Natural killer cell (primary cell): ENCODE results near the gene PSMB1. TPM values are rescaled to one million over a fixed set of nuclear protein-coding genes. Genes with fewer than 3 reads are reported as not detected.

Source experiments
- ATAC-seq, 3 donors: fragments of 150-1000 bp in 2 of 3; fragments of 200-7000 bp in 1 of 3; cut with Tn5 transposase; 1 replicate in 1 of 3; 2 replicates in 2 of 3; pipeline ENCODE4 v1.10.0; 2021; ENCODE audit warnings: mild to moderate bottlenecking in 2 of 3, moderate library complexity in 2 of 3
- DNase-seq, 2 donors: peaks; one replicate each; pipeline versions ENCODE4 v3.0.0 to v3.0.0-alpha.2; 2013 to 2021; ENCODE audit warnings: mixed read lengths in 1 of 2
- H3K27ac ChIP-seq: one replicate; pipeline ENCODE4 v1.5.1; 2013; ENCODE audit warnings: mild to moderate bottlenecking, low read length
- H3K27me3 ChIP-seq: one replicate; pipeline ENCODE4 v1.6.1; 2013; ENCODE audit warnings: low read length; ENCODE audit not compliant: control insufficient read depth, insufficient read depth
- H3K36me3 ChIP-seq: one replicate; pipeline ENCODE4 v1.6.1; 2013; ENCODE audit warnings: low read length; ENCODE audit not compliant: control insufficient read depth, insufficient read depth
- H3K4me1 ChIP-seq: one replicate; pipeline ENCODE4 v1.6.1; 2013; ENCODE audit warnings: low read length; ENCODE audit not compliant: control insufficient read depth, insufficient read depth
- H3K4me3 ChIP-seq: one replicate; pipeline ENCODE4 v1.5.1; 2013; ENCODE audit warnings: low read length
- H3K9me3 ChIP-seq: one replicate; pipeline ENCODE4 v1.6.1; 2013; ENCODE audit warnings: low read length; ENCODE audit not compliant: control insufficient read depth, insufficient read depth
- H3K27ac Mint-ChIP-seq, 2 donors: one replicate each; pipeline ENCODE4 v1.8.0; 2022; ENCODE audit warnings: mild to moderate bottlenecking in 2 of 2, mixed read lengths in 2 of 2, moderate library complexity in 1 of 2
- H3K27me3 Mint-ChIP-seq, 2 donors: one replicate each; pipeline ENCODE4 v1.8.0; 2022; ENCODE audit warnings: low read depth in 2 of 2, mixed read lengths in 2 of 2
- H3K36me3 Mint-ChIP-seq: one replicate; pipeline ENCODE4 v1.8.0; 2022; ENCODE audit warnings: mixed read lengths
- H3K4me1 Mint-ChIP-seq, 2 donors: one replicate each; pipeline ENCODE4 v1.8.0; 2022; ENCODE audit warnings: mixed read lengths in 2 of 2
- H3K4me3 Mint-ChIP-seq: one replicate; pipeline ENCODE4 v1.8.0; 2022; ENCODE audit warnings: mild to moderate bottlenecking, moderate library complexity, mixed read lengths
- H3K9me3 Mint-ChIP-seq, 2 donors: one replicate each; pipeline ENCODE4 v1.8.0; 2022; ENCODE audit warnings: mixed read lengths in 2 of 2
- CTCF ChIP-seq: fragments of 200-600 bp; IDR thresholded peaks from one replicate; pipeline ENCODE4 v1.8.0; 2022; ENCODE audit warnings: antibody characterized with exemption
- WGBS: methylation state at CpG from one replicate; pipeline ENCODE4 v1.1.7; 2013; ENCODE audit warnings: missing lambda C conversion rate; ENCODE audit not compliant: insufficient coverage; 5-methylcytosine and 5-hydroxymethylcytosine counted together
- intact Hi-C: fragments of 100-400 bp; cut with micrococcal nuclease; formaldehyde crosslinking; loops from one replicate; pipeline ENCODE4 v1.14.2; 2022
- total RNA-seq, 4 donors: library from RNA; stranded (reverse); fragments of 120-200 nt in 1 of 4; gene quantifications; one replicate each; pipeline versions ENCODE4 v1.2.3 to v1.2.4, GENCODE V29; 2013 to 2022

PSMB1 gene
- total RNA-seq, 3 donors from 2014 or later (not counting 1 experiment from before 2014, with no cell fraction given) = 102 to 129 (median 103) TPM

DNA sequence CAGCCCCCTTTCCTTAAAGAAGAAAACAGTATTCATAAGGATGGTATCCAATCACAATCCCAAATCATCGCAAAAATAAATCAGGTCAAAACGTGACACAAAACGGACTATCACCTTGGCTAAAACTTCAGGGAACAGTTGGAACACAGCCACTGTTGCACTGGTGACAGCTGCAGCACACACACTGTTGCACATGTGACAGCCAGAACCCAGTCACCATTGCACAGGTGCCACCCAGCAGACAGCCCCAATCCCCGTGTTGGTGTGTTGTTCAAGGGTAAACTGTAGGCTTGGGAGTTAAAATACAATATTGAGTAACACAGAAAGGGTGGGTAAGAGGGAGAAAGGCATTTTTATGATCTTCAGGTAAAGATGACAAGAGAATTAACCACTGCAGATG lies 15.8 kb downstream of the PSMB1 start:
- no peaks in the 10 kb centered on the region for H3K27me3 ChIP-seq
- H3K4me1 ChIP-seq = no peaks in the 10 kb centered on the region
- H3K36me3 ChIP-seq = peaks cover 88% of the 10 kb centered on the region
- no peak overlapping the region for H3K27ac ChIP-seq
- TF ChIP-seq CTCF = no peak
- WGBS = 95% methylated on average over 4 of the region's 4 CpGs
- peaks cover 42% of the 10 kb centered on the region for H3K36me3 Mint-ChIP-seq
- DNase-seq (no peak), ATAC-seq (no peak)
- H3K9me3 Mint-ChIP-seq = no peaks in the 10 kb centered on the region
- H3K4me3 Mint-ChIP-seq = no peak overlapping the region
- no peaks in the 10 kb centered on the region for H3K9me3 ChIP-seq
- H3K27ac Mint-ChIP-seq = peak overlapping the region in 1 of 2 donors; percentile 69
- H3K4me3 ChIP-seq = no peak overlapping the region
- H3K4me1 Mint-ChIP-seq = peaks cover 21 to 25% of the 10 kb centered on the region in 2 donors
- H3K27me3 Mint-ChIP-seq = no peaks in the 10 kb centered on the region
- intact Hi-C loops = no loop called here

DNA sequence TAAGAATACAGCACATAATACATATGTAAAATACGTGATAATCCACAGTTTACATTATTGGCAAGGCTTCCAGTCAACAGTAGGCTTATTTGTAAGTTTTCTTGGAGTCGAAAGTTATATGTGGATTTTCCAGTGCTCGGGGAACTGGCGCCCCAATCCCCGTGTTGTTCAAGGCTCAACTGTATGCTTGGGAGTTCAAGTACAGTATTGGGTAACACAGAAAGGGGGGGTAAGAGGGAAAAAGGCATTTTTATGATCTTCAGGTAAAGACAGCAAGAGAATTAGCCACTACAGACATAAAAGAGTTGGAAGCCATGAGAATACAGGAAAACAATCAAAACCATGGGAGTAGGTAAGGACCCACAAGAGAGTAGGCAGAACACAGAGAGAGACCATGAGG lies 16.4 kb downstream of the PSMB1 start:
- Histone ChIP-seq H3K27me3 (no peaks in the 10 kb centered on the region), H3K27ac (no peak overlapping the region), H3K4me3 (no peak overlapping the region), H3K4me1 (no peaks in the 10 kb centered on the region), H3K9me3 (no peaks in the 10 kb centered on the region), H3K36me3 (peaks cover 87% of the 10 kb centered on the region)
- Mint-ChIP-seq H3K4me3 (no peak overlapping the region), H3K9me3 (no peaks in the 10 kb centered on the region), H3K36me3 (peaks cover 42% of the 10 kb centered on the region), H3K27me3 (no peaks in the 10 kb centered on the region), H3K27ac (no peak overlapping the region), H3K4me1 (peaks cover 21 to 25% of the 10 kb centered on the region in 2 donors)
- ATAC-seq (no peak), DNase-seq (no peak)
- TF ChIP-seq CTCF = no peak
- WGBS = 98% methylated on average over 5 of the region's 5 CpGs
- intact Hi-C loops = no loop called here

GRCh38 chr6:170535004-170535403 lies 18.1 kb downstream of the PSMB1 start:
- no peaks in the 10 kb centered on the region for H3K27me3 ChIP-seq
- no peak overlapping the region for H3K27ac Mint-ChIP-seq
- H3K36me3 ChIP-seq = peaks cover 72% of the 10 kb centered on the region
- H3K27ac ChIP-seq = no peak overlapping the region
- H3K9me3 ChIP-seq = no peaks in the 10 kb centered on the region
- H3K4me3 Mint-ChIP-seq = no peak overlapping the region
- intact Hi-C loops = no loop called here
- peaks cover 29% of the 10 kb centered on the region for H3K36me3 Mint-ChIP-seq
- H3K4me3 ChIP-seq = no peak overlapping the region
- H3K4me1 ChIP-seq = no peaks in the 10 kb centered on the region
- ATAC-seq (no peak), DNase-seq (no peak)
- 94% methylated on average over 5 of the region's 5 CpGs for WGBS
- peaks cover 8 to 13% of the 10 kb centered on the region in 2 donors for H3K4me1 Mint-ChIP-seq
- no peaks in the 10 kb centered on the region for H3K9me3 Mint-ChIP-seq
- no peak for TF ChIP-seq CTCF
- H3K27me3 Mint-ChIP-seq = no peaks in the 10 kb centered on the region

- WGBS = 97% methylated on average over 2 of the region's 2 CpGs
- Mint-ChIP-seq H3K4me1 (peaks cover 3 to 7% of the 10 kb centered on the region in 2 donors), H3K4me3 (no peak overlapping the region), H3K9me3 (no peaks in the 10 kb centered on the region), H3K27me3 (no peaks in the 10 kb centered on the region), H3K27ac (no peak overlapping the region), H3K36me3 (peaks cover 24% of the 10 kb centered on the region)
- no peak for ATAC-seq
- H3K36me3 ChIP-seq = peaks cover 63% of the 10 kb centered on the region
- no peaks in the 10 kb centered on the region for H3K9me3 ChIP-seq
- H3K27me3 ChIP-seq = no peaks in the 10 kb centered on the region
- DNase-seq = no peak
- no peak overlapping the region for H3K4me3 ChIP-seq
- H3K4me1 ChIP-seq = no peaks in the 10 kb centered on the region
- intact Hi-C loops = no loop called here
- no peak for TF ChIP-seq CTCF
- H3K27ac ChIP-seq = no peak overlapping the region
These were observed 19.3 kb downstream of the PSMB1 start for GRCh38 chr6:170533792-170534191.
